Measurements from ENCODE around the gene PWWP2B.

DNA sequence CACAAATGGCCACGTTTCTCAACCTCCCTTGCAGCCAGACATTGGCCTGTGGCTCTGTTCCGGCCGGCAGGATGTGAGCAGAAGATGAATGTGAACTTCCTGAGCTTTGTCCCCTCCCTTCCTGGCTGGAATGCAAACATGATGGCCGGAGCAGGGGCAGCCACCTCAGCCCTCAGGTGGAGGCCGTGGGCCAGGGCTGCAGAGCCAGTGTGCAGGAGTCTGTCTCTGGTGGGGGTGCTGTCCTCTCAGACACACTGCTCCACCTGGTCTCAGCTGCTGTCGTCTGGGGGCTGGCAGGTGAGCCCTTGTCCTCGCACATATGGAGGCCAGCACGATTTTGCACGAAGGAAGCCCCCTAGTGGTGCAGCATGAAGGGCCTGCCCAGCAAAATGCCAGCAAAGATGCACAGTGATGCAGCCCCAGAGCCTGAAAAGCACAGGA, 25.3 kb upstream of the PWWP2B start:
- TF ChIP-seq, protein P1, sequence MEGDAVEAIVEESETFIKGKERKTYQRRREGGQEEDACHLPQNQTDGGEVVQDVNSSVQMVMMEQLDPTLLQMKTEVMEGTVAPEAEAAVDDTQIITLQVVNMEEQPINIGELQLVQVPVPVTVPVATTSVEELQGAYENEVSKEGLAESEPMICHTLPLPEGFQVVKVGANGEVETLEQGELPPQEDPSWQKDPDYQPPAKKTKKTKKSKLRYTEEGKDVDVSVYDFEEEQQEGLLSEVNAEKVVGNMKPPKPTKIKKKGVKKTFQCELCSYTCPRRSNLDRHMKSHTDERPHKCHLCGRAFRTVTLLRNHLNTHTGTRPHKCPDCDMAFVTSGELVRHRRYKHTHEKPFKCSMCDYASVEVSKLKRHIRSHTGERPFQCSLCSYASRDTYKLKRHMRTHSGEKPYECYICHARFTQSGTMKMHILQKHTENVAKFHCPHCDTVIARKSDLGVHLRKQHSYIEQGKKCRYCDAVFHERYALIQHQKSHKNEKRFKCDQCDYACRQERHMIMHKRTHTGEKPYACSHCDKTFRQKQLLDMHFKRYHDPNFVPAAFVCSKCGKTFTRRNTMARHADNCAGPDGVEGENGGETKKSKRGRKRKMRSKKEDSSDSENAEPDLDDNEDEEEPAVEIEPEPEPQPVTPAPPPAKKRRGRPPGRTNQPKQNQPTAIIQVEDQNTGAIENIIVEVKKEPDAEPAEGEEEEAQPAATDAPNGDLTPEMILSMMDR (IDR thresholded peaks at IDR 0.05; ENCODE audit: low read depth, low read length, poor library complexity, severe bottlenecking): peak; percentile 75
- TF ChIP-seq EZH2phosphoT487 (IDR thresholded peaks at IDR 0.05; ENCODE audit: borderline replicate concordance, low read length): no peak
